Measurements from ENCODE around the gene VWA2. TPM values are rescaled to one million over a fixed set of nuclear protein-coding genes. Genes with fewer than 3 reads are reported as not detected.
A peak's percentile ranks its signal among the peaks of the same experiment; 100 is the strongest.

Gene VWA2
- total RNA-seq, 4 donors from 2014 or later: 5.0 to 20.8 (median 11.3) TPM

DNA sequence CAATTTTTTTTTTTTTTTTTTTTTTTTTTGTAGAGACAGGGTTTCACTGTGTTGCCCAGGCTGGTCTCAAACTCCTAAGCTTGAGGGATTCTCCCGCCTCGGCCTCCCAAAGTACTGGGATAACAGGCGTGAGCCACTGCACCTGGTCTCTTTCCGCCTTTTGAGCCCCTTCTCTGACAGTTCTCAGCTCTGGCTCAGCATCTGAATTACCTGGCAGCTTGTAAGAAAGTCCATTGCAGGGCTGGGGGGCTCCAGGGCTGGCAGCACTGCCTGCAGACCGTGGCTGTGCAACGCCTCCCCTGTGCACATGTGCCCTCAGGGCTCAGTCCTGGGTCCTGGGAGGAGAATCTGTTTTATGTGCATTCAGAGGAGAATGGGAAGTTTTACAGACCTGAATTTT, 37.6 kb downstream of the VWA2 start:
- no peak overlapping the region for H3K4me3 ChIP-seq
- H3K4me1 ChIP-seq: no peaks in the 10 kb centered on the region
- DNase-seq: peak in 1 of 3 donors; percentile 19
- no peaks in the 10 kb centered on the region for H3K36me3 ChIP-seq
- no peaks in the 10 kb centered on the region for H3K27me3 ChIP-seq
- TF ChIP-seq, protein P1, sequence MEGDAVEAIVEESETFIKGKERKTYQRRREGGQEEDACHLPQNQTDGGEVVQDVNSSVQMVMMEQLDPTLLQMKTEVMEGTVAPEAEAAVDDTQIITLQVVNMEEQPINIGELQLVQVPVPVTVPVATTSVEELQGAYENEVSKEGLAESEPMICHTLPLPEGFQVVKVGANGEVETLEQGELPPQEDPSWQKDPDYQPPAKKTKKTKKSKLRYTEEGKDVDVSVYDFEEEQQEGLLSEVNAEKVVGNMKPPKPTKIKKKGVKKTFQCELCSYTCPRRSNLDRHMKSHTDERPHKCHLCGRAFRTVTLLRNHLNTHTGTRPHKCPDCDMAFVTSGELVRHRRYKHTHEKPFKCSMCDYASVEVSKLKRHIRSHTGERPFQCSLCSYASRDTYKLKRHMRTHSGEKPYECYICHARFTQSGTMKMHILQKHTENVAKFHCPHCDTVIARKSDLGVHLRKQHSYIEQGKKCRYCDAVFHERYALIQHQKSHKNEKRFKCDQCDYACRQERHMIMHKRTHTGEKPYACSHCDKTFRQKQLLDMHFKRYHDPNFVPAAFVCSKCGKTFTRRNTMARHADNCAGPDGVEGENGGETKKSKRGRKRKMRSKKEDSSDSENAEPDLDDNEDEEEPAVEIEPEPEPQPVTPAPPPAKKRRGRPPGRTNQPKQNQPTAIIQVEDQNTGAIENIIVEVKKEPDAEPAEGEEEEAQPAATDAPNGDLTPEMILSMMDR (IDR thresholded peaks at IDR 0.05): no peak
- no peak for TF ChIP-seq POLR2A (IDR thresholded peaks at IDR 0.05)
- no peaks in the 10 kb centered on the region for H3K9me3 ChIP-seq
- no peak overlapping the region for H3K27ac ChIP-seq

DNA sequence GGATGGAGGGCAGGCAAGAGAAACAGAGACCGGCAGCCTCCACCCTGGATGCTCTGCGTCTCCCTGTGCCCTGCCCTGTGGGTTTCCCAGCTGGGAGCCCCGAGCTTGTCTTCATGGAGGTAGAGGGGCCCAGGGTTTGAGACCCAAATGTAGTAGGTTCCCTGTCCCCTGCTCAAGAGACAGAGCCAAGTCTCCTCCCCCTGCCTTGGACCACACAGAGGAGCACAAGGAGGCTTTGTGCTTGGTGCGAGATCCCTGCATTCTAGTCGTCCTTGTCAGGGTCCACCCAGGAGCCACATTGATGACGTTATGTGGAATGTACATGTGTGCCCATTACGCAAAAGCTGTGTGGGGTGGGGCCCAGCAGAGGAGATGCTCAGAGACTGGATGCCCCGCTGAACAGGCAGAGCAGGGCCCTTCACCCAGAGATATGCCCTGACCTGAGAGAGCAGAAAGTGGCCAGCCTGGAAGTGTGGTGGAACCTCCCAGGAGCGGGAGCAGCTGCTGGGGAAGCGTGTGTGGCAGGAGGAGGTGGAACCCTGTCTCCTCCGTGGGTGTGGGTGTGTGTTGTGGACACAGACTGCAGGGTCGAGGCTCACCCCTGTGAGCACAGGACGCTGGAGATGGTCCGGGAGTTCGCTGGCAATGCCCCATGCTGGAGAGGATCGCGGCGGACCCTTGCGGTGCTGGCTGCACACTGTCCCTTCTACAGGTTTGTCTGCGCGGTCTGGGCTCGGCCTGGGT, 39.3 kb downstream of the VWA2 start:
- no peak overlapping the region for H3K27ac ChIP-seq
- TF ChIP-seq POLR2A (IDR thresholded peaks at IDR 0.05): no peak
- TF ChIP-seq, protein P1 (IDR thresholded peaks at IDR 0.05): no peak
- H3K4me3 ChIP-seq: no peak overlapping the region
- peak in 1 of 3 donors; percentile 39 for DNase-seq
- no peaks in the 10 kb centered on the region for H3K36me3 ChIP-seq
- H3K27me3 ChIP-seq: no peaks in the 10 kb centered on the region
- no peaks in the 10 kb centered on the region for H3K4me1 ChIP-seq
- no peaks in the 10 kb centered on the region for H3K9me3 ChIP-seq

- Histone ChIP-seq H3K36me3 (no peaks in the 10 kb centered on the region), H3K4me3 (no peak overlapping the region), H3K27me3 (no peaks in the 10 kb centered on the region), H3K27ac (no peak overlapping the region), H3K9me3 (no peaks in the 10 kb centered on the region), H3K4me1 (no peaks in the 10 kb centered on the region)
- DNase-seq: peak in 1 of 3 donors; percentile 38
- TF ChIP-seq POLR2A (IDR thresholded peaks at IDR 0.05): no peak
- TF ChIP-seq, protein P1 (IDR thresholded peaks at IDR 0.05): no peak
Observed at GRCh38 chr10:114278884-114279191, 39.8 kb downstream of the VWA2 start.

GRCh38 chr10:114279289-114279688, 40.2 kb downstream of the VWA2 start:
- Histone ChIP-seq H3K4me3 (no peak overlapping the region), H3K27ac (no peak overlapping the region), H3K27me3 (no peaks in the 10 kb centered on the region), H3K9me3 (no peaks in the 10 kb centered on the region), H3K36me3 (no peaks in the 10 kb centered on the region), H3K4me1 (no peaks in the 10 kb centered on the region)
- DNase-seq: peak in 1 of 3 donors; percentile 11
- no peak for TF ChIP-seq POLR2A (IDR thresholded peaks at IDR 0.05)

DNA sequence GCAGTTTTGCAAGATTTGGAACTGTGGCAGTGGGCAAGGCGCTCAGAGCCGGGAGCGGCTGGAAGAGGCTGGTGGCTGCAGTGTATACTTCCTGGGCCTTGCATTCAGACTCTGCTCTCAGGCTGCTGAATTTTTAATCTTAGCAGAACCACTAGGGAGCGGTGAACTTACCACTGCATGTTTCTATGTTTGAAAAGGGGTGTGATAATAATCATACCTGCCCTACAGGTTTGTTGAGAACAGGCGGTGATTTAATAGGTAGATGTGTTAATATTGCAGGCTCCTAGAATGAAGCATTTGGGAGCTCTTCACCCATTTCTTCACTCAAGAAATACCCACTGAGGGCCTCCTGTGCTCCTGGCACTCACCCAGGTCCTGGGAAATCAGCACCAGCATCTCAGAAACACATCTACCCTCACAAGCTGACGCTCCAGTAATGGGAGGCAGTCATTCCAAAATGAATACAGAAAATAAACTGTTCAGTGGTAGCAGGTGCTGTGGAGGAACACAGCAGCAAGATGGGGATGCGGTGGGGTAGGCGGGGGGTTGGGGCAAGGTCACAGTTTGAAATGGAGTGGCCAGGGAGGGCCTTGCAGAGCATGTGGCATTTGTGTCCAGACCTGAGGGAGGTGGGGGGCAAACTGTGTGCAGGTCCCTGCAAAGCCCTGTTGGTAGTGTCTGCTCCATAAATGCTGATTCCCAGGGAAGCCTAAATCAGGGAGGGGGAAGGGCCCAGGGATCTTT, 41.0 kb downstream of the VWA2 start:
- peak in 1 of 3 donors; percentile 11 for DNase-seq
- H3K4me3 ChIP-seq: no peak overlapping the region
- H3K36me3 ChIP-seq: no peaks in the 10 kb centered on the region
- H3K9me3 ChIP-seq: no peaks in the 10 kb centered on the region
- no peaks in the 10 kb centered on the region for H3K27me3 ChIP-seq
- H3K4me1 ChIP-seq: no peaks in the 10 kb centered on the region
- TF ChIP-seq, protein P1 (IDR thresholded peaks at IDR 0.05): no peak
- no peak overlapping the region for H3K27ac ChIP-seq

DNA sequence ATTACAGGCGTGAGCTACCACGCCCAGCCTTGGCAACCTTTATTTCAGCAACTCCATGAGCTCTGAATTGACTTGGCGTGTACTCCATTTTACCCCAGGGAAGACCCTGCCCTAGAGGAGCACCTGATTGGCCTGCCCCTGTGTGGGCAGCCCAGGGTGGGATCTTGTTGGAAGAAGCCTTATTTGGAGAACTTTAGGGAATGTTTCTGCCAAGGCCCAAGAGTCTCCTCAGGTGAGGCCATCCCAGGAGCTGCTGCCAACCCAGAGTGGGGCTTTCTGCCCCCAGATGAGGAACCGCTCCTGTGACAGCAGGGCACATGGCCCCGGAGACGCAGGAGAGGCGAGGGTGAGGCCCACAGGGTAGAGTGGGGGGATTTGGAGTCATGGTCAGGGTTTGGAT, 42.0 kb downstream of the VWA2 start:
- H3K36me3 ChIP-seq: no peaks in the 10 kb centered on the region
- H3K27me3 ChIP-seq: no peaks in the 10 kb centered on the region
- no peak overlapping the region for H3K4me3 ChIP-seq
- no peaks in the 10 kb centered on the region for H3K9me3 ChIP-seq
- no peak for TF ChIP-seq POLR2A (IDR thresholded peaks at IDR 0.05)
- TF ChIP-seq, protein P1 (IDR thresholded peaks at IDR 0.05): no peak
- no peak overlapping the region for H3K27ac ChIP-seq
- H3K4me1 ChIP-seq: no peaks in the 10 kb centered on the region
- DNase-seq: peak in 1 of 3 donors; percentile 19

Data from Peyer's patch (tissue), 4 donors.